GM12878 (cell line): ENCODE measurements around the gene HIVEP2. TPM values are rescaled to one million over a fixed set of nuclear protein-coding genes. Genes with fewer than 3 reads are reported as not detected.

ENCODE experiments used
- BCL11A ChIP-seq: IDR thresholded peaks from 2 replicates; pipeline ENCODE4 v1.6.1; 2011; ENCODE audit warnings: low read depth, low read length
- CHD1 ChIP-seq: IDR thresholded peaks from 2 replicates; pipeline ENCODE4 v1.6.1; 2012; ENCODE audit warnings: low read depth, low read length, improper control_type of control experiment
- CHD2 ChIP-seq: IDR thresholded peaks from 2 replicates; pipeline ENCODE4 v1.6.1; 2011; ENCODE audit warnings: low read depth, low read length, improper control_type of control experiment, borderline replicate concordance
- CTCF ChIP-seq, 3 experiments: IDR thresholded peaks in 2 of 3; conservative IDR thresholded peaks in 1 of 3; 2 replicates each; pipeline ENCODE4 v1.5.1; 2011; ENCODE audit warnings: low read depth in 3 of 3, low read length in 3 of 3, mild to moderate bottlenecking in 3 of 3, control low read depth in 2 of 3, moderate library complexity in 2 of 3, inconsistent platforms in 1 of 3, mixed read lengths in 1 of 3; ENCODE audit not compliant: control insufficient read depth in 2 of 3, insufficient read depth in 1 of 3; ENCODE audit errors: extremely low read depth in 1 of 3
- HDAC2 ChIP-seq: fragments of 200-600 bp; sonication (generic); IDR thresholded peaks from 2 replicates; pipeline ENCODE4 v1.6.1; 2017
- KDM1A ChIP-seq: fragments of 200-600 bp; sonication (generic); IDR thresholded peaks from 2 replicates; pipeline ENCODE4 v1.6.1; 2016; ENCODE audit warnings: borderline replicate concordance
- NRF1 ChIP-seq: conservative IDR thresholded peaks from 2 replicates; pipeline ENCODE4 v1.6.1; 2011; ENCODE audit warnings: mild to moderate bottlenecking, low read depth, low read length, improper control_type of control experiment
- PKNOX1 ChIP-seq: fragments of 450-650 bp; IDR thresholded peaks from 2 replicates; pipeline ENCODE4 v1.6.1; 2016; ENCODE audit warnings: mild to moderate bottlenecking
- POLR2A ChIP-seq: IDR thresholded peaks from 2 replicates; pipeline ENCODE4 v1.6.1; 2011; ENCODE audit warnings: low read depth, mild to moderate bottlenecking, low read length
- SP1 ChIP-seq: IDR thresholded peaks from one replicate; pipeline ENCODE4 v1.6.1; 2011; ENCODE audit warnings: low read depth, low read length
- USF2 ChIP-seq: IDR thresholded peaks from 2 replicates; pipeline ENCODE4 v1.6.1; 2011; ENCODE audit warnings: low read depth, low read length, improper control_type of control experiment, borderline replicate concordance
- ZBED1 ChIP-seq: IDR thresholded peaks from 2 replicates; pipeline ENCODE4 v1.6.1; 2016; ENCODE audit warnings: borderline replicate concordance
- ZNF592 ChIP-seq: fragments of 450-650 bp; IDR thresholded peaks from 2 replicates; pipeline ENCODE4 v1.6.1; 2017; ENCODE audit warnings: mild to moderate bottlenecking, moderate library complexity
- polyA plus RNA-seq, 11 experiments: library from polyadenylated mRNA; depleted of rRNA in 4 of 11; unstranded in 6 of 11; stranded (reverse) in 5 of 11; fragments of >200 nt; fragmentation: Nextera tagmentation in 4 of 11; fragmentation: Illumina TruSeq in 1 of 11; extraction: Ambion mirVana in 4 of 11; extraction: Trizol in 1 of 11; gene quantifications; 1 replicate in 1 of 11; 2 replicates in 10 of 11; pipeline versions ENCODE4 v1.2.1 to v1.2.3, GENCODE V29; 2011 to 2016; ENCODE audit warnings: inconsistent platforms in 2 of 11, missing spikeins in 2 of 11, low read depth in 1 of 11
- total RNA-seq, 4 experiments: library from RNA; depleted of rRNA in 3 of 4; stranded (reverse); fragments of >200 nt in 3 of 4; fragmentation: Illumina TruSeq in 1 of 4; extraction: Trizol in 1 of 4; gene quantifications; 2 replicates each; pipeline versions ENCODE4 v1.2.1 to v1.2.3, GENCODE V29; 2013 to 2021
- TF ChIP-seq, protein P1 (sequence below): fragments of 450-650 bp; IDR thresholded peaks from 2 replicates; pipeline ENCODE4 v1.6.1; 2018; ENCODE audit warnings: mild to moderate bottlenecking, low read depth, moderate library complexity; ENCODE audit not compliant: partially characterized antibody
- TF ChIP-seq, protein P2 (sequence below): fragments of 450-650 bp; conservative IDR thresholded peaks from 2 replicates; pipeline ENCODE4 v1.6.1; 2017; ENCODE audit warnings: mild to moderate bottlenecking, moderate library complexity

The HIVEP2 gene
- total and polyA plus RNA-seq, 10 of the 15 experiments (the other 5 are each of a cell fraction or from before 2014, with no cell fraction given) = 1.2 to 15.7 (median 10.2) TPM

DNA sequence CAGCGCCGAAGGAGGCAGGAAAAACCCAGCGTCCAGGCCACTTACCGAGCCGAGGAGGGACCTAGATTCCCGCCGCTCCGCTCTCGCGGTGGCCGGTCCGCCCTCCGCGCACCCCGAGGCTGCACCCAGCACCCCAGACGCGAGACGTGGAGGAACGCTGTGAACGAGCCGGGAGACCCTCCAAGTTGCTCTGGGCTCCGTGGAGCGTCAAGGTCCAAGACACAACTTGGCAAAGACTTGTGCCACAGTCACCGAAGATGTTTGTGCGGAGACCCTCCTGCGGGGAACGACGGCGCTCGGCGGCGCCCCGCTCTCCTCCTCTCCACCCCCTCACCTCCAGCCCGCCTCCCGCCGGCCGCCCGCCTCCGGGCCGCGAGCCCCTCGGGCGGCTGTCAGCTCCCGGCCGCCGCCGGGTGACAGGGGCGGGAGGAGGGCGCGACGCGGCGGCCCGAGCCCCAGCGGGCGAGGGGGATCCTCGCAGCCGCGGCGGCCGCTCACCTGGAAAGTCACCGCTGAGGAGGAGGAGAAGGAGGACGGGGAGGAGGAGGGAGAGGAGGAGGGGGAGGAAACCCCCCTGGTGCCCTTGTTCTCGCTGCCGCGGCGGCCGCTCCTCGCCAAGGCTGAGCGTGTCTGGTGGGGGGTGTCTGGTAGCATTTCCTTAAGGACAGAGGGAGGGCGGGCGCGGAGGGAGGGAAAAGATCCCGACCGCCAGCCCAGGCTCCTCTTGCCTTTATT, 637 bp upstream of the HIVEP2 start (continued):
- no peak for TF ChIP-seq USF2
- TF ChIP-seq HDAC2 = no peak
- peak; percentile 88 for TF ChIP-seq POLR2A
- TF ChIP-seq PKNOX1 = 0 out of 2 replicates have a peak, but pooled peaks have one; percentile 21
- TF ChIP-seq BCL11A = no peak
- no peak for TF ChIP-seq CHD2
- TF ChIP-seq NRF1 = no peak
- TF ChIP-seq, protein P1, sequence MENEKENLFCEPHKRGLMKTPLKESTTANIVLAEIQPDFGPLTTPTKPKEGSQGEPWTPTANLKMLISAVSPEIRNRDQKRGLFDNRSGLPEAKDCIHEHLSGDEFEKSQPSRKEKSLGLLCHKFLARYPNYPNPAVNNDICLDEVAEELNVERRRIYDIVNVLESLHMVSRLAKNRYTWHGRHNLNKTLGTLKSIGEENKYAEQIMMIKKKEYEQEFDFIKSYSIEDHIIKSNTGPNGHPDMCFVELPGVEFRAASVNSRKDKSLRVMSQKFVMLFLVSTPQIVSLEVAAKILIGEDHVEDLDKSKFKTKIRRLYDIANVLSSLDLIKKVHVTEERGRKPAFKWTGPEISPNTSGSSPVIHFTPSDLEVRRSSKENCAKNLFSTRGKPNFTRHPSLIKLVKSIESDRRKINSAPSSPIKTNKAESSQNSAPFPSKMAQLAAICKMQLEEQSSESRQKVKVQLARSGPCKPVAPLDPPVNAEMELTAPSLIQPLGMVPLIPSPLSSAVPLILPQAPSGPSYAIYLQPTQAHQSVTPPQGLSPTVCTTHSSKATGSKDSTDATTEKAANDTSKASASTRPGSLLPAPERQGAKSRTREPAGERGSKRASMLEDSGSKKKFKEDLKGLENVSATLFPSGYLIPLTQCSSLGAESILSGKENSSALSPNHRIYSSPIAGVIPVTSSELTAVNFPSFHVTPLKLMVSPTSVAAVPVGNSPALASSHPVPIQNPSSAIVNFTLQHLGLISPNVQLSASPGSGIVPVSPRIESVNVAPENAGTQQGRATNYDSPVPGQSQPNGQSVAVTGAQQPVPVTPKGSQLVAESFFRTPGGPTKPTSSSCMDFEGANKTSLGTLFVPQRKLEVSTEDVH = no peak
- TF ChIP-seq SP1 = no peak
- TF ChIP-seq KDM1A = no peak
- no peak for TF ChIP-seq ZBED1
- no peak for TF ChIP-seq CHD1
- TF ChIP-seq ZNF592 = no peak
- TF ChIP-seq CTCF (IDR thresholded peaks at IDR 0.05 in 2 of 3, conservative IDR thresholded peaks at IDR 0.05 in 1 of 3; ENCODE audit: control insufficient read depth in 2 of 3, extremely low read depth in 1 of 3, insufficient read depth in 1 of 3, low read depth in 3 of 3, low read length in 3 of 3) = no peak
- TF ChIP-seq, protein P2, sequence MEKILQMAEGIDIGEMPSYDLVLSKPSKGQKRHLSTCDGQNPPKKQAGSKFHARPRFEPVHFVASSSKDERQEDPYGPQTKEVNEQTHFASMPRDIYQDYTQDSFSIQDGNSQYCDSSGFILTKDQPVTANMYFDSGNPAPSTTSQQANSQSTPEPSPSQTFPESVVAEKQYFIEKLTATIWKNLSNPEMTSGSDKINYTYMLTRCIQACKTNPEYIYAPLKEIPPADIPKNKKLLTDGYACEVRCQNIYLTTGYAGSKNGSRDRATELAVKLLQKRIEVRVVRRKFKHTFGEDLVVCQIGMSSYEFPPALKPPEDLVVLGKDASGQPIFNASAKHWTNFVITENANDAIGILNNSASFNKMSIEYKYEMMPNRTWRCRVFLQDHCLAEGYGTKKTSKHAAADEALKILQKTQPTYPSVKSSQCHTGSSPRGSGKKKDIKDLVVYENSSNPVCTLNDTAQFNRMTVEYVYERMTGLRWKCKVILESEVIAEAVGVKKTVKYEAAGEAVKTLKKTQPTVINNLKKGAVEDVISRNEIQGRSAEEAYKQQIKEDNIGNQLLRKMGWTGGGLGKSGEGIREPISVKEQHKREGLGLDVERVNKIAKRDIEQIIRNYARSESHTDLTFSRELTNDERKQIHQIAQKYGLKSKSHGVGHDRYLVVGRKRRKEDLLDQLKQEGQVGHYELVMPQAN = 0 out of 2 replicates have a peak, but pooled peaks have one; percentile 64
